ENCODE measurements around the gene CDC42BPG. TPM values are rescaled to one million over a fixed set of nuclear protein-coding genes. Genes with fewer than 3 reads are reported as not detected.

CDC42BPG gene
- total RNA-seq, 1 experiment from 2014 or later = 26.5 TPM

GRCh38 chr11:64888729-64889511 is 44.5 kb upstream of the CDC42BPG start:
- Mint-ChIP-seq H3K27me3 (ENCODE audit: unreplicated experiment) (no peaks in the 10 kb centered on the region), H3K9me3 (ENCODE audit: low read depth, unreplicated experiment) (no peaks in the 10 kb centered on the region), H3K4me3 (ENCODE audit: low read depth, unreplicated experiment) (peak overlapping the region; percentile 63)

GRCh38 chr11:64888406-64888728 is 43.9 kb upstream of the CDC42BPG start:
- H3K4me1 Mint-ChIP-seq (ENCODE audit: low read depth, unreplicated experiment) = peaks cover 65% of the 10 kb centered on the region
- TF ChIP-seq, protein P1, sequence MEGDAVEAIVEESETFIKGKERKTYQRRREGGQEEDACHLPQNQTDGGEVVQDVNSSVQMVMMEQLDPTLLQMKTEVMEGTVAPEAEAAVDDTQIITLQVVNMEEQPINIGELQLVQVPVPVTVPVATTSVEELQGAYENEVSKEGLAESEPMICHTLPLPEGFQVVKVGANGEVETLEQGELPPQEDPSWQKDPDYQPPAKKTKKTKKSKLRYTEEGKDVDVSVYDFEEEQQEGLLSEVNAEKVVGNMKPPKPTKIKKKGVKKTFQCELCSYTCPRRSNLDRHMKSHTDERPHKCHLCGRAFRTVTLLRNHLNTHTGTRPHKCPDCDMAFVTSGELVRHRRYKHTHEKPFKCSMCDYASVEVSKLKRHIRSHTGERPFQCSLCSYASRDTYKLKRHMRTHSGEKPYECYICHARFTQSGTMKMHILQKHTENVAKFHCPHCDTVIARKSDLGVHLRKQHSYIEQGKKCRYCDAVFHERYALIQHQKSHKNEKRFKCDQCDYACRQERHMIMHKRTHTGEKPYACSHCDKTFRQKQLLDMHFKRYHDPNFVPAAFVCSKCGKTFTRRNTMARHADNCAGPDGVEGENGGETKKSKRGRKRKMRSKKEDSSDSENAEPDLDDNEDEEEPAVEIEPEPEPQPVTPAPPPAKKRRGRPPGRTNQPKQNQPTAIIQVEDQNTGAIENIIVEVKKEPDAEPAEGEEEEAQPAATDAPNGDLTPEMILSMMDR (IDR thresholded peaks at IDR 0.05; ENCODE audit: unreplicated experiment) = no peak
- H3K4me3 Mint-ChIP-seq (ENCODE audit: low read depth, unreplicated experiment) = peak overlapping the region; percentile 63
- H3K36me3 Mint-ChIP-seq (ENCODE audit: insufficient read depth, unreplicated experiment) = peaks cover 53% of the 10 kb centered on the region
- BruUV-seq (replicated peaks) = no TSS peak
- H3K27me3 Mint-ChIP-seq (ENCODE audit: unreplicated experiment) = no peaks in the 10 kb centered on the region
- intact Hi-C loops (cut with micrococcal nuclease; ENCODE audit: unreplicated experiment) = loop anchor here (2.0 kb wide), 1 partner anchor 42 kb away; no protein-coding TSS in a partner anchor
- peak overlapping the region; percentile 77 for H3K27ac Mint-ChIP-seq (ENCODE audit: unreplicated experiment)
- no peak for DNase-seq
- no peaks in the 10 kb centered on the region for H3K9me3 Mint-ChIP-seq (ENCODE audit: low read depth, unreplicated experiment)
- CTCF ChIA-PET = interaction anchor here (0.6 to 4.6 kb wide), 13 partner anchors 10 to 110 kb away, joined by 3 to 49 read pairs (median 4); partner anchors contain the start of genes ATG2A, BATF2, EHD1 and SF1

More at GRCh38 chr11:64888729-64889511, 44.5 kb upstream of the CDC42BPG start:
- intact Hi-C loops (cut with micrococcal nuclease; ENCODE audit: unreplicated experiment) = loop anchor here (2.0 kb wide), 1 partner anchor 42 kb away; no protein-coding TSS in a partner anchor
- peak; percentile 68 for DNase-seq
- Mint-ChIP-seq H3K27ac (ENCODE audit: unreplicated experiment) (peak overlapping the region; percentile 77), H3K36me3 (ENCODE audit: insufficient read depth, unreplicated experiment) (peaks cover 59% of the 10 kb centered on the region), H3K4me1 (ENCODE audit: low read depth, unreplicated experiment) (peaks cover 65% of the 10 kb centered on the region)
- TF ChIP-seq, protein P1 (IDR thresholded peaks at IDR 0.05; ENCODE audit: unreplicated experiment) = no peak
- BruUV-seq (replicated peaks) = no TSS peak
- CTCF ChIA-PET = interaction anchor here (0.7 to 4.6 kb wide), 6 partner anchors 29 to 222 kb away, joined by 3 to 49 read pairs (median 5); partner anchors contain the start of genes ATG2A and BATF2

DNA sequence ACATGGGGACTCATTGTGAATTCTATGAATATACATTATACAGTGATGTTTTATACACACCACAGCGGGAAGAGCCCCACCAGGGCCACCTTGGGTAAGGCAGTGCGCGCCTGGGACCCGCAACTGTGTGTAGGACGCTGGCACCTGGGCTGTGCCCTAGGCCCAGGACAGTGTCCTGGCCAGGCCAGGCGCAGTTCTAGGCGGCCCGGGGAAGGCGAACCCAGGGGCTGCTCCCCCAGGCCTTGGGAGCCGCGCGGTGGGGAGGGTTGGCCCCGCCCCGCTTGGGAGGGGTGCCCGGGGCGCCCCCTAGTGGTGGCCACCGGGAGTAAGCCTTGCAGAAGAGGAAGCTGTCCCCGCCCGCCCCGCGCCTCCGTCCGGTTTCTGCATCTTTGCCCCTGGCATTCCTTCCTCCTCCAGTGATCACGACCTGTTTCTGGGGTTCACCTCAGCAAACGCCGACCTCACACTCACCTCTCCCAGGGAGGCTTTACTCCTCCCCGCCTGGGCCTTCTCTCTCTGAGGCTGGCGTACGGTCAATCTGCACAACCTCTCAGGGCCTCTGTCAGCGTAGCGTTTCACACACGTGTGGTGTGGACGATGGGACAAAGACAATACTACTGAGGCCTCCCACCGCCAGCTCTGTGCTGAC is 43.4 kb upstream of the CDC42BPG start:
- intact Hi-C loops (cut with micrococcal nuclease; ENCODE audit: unreplicated experiment) = loop anchor here (2.0 kb wide), 1 partner anchor 41 kb away; no protein-coding TSS in a partner anchor
- DNase-seq = peak; percentile 91
- BruUV-seq (replicated peaks) = no TSS peak
- CTCF ChIA-PET = interaction anchor here (0.6 to 4.6 kb wide), 13 partner anchors 9 to 109 kb away, joined by 3 to 49 read pairs (median 4); partner anchors contain the start of genes ATG2A, BATF2, EHD1 and SF1
- H3K4me3 Mint-ChIP-seq (ENCODE audit: low read depth, unreplicated experiment) = peak overlapping the region; percentile 63
- H3K27me3 Mint-ChIP-seq (ENCODE audit: unreplicated experiment) = no peaks in the 10 kb centered on the region
- H3K9me3 Mint-ChIP-seq (ENCODE audit: low read depth, unreplicated experiment) = no peaks in the 10 kb centered on the region
- H3K36me3 Mint-ChIP-seq (ENCODE audit: insufficient read depth, unreplicated experiment) = peaks cover 48% of the 10 kb centered on the region
- TF ChIP-seq, protein P1 (IDR thresholded peaks at IDR 0.05; ENCODE audit: unreplicated experiment) = peak; percentile 98
- H3K4me1 Mint-ChIP-seq (ENCODE audit: low read depth, unreplicated experiment) = peaks cover 65% of the 10 kb centered on the region
- H3K27ac Mint-ChIP-seq (ENCODE audit: unreplicated experiment) = peak overlapping the region; percentile 77

DNA sequence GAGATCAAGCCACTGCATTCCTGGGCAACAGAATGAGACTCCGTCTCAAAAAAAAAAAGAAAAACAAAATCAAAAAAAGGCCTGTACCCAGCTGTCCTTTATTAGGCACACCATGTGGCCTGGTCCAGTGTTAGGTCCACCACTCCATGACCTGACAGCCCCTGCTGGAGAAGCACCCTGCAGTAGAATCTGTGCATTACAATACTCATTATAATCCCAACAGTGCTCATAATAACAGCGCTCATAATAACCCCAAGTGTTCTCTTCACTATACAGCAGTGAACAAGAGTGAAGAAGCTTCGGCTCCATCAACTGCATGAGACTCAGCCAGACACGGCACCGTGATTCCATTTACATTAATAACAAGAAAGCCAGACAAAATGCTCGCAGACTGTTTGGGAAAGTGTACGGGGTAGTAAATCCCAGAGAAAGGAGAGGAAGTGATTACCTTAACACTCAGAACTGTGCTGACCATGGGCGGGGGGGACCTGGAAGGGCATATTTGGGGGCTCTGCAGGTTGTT is 42.8 kb upstream of the CDC42BPG start:
- peak overlapping the region; percentile 77 for H3K27ac Mint-ChIP-seq (ENCODE audit: unreplicated experiment)
- TF ChIP-seq, protein P1 (IDR thresholded peaks at IDR 0.05; ENCODE audit: unreplicated experiment) = no peak
- intact Hi-C loops (cut with micrococcal nuclease; ENCODE audit: unreplicated experiment) = no loop called here
- H3K4me1 Mint-ChIP-seq (ENCODE audit: low read depth, unreplicated experiment) = peaks cover 62% of the 10 kb centered on the region
- H3K27me3 Mint-ChIP-seq (ENCODE audit: unreplicated experiment) = no peaks in the 10 kb centered on the region
- CTCF ChIA-PET = interaction anchor here (1.0 to 4.6 kb wide), 5 partner anchors 30 to 110 kb away, joined by 3 to 49 read pairs (median 4); partner anchors contain the start of genes ATG2A, BATF2 and SF1
- peak overlapping the region; percentile 63 for H3K4me3 Mint-ChIP-seq (ENCODE audit: low read depth, unreplicated experiment)
- BruUV-seq (replicated peaks) = no TSS peak
- peaks cover 43% of the 10 kb centered on the region for H3K36me3 Mint-ChIP-seq (ENCODE audit: insufficient read depth, unreplicated experiment)
- no peak for DNase-seq
- H3K9me3 Mint-ChIP-seq (ENCODE audit: low read depth, unreplicated experiment) = no peaks in the 10 kb centered on the region
